H1 (cell line): Measurements from ENCODE around the gene USP7. TPM values are rescaled to one million over a fixed set of nuclear protein-coding genes. Genes with fewer than 3 reads are reported as not detected.
A peak's percentile ranks its signal among the peaks of the same experiment; 100 is the strongest.

ENCODE experiments used
- CTCF ChIA-PET: fragments of 300-600 bp; sonication (Branson Sonifier 250); formaldehyde crosslinking; loops from one replicate; lab custom pipeline; 2021; ENCODE audit not compliant: partially characterized antibody; lab: Charles Lee
- POLR2A ChIA-PET: fragments of 300-600 bp; sonication (Branson Sonifier 250); formaldehyde crosslinking; loops from one replicate; lab custom pipeline; 2021; ENCODE audit warnings: inconsistent platforms; ENCODE audit not compliant: partially characterized antibody; lab: Charles Lee
- DNase-seq, 2 experiments: peaks; one replicate each; pipeline versions ENCODE4 v3.0.0 to v3.0.0-alpha.2; 2010 to 2022; ENCODE audit warnings: low spot score in 2 of 2, low read depth in 1 of 2, mixed read lengths in 1 of 2
- FAIRE-seq: peaks from 2 replicates; lab custom pipeline; 2011; peaks lifted over from hg19 to GRCh38; lab: Jason Lieb, UNC
- H2AFZ ChIP-seq: 2 replicates; pipeline ENCODE4 v1.8.1; 2012; ENCODE audit warnings: low read length, inconsistent platforms
- H2AK5ac ChIP-seq: 2 replicates; pipeline ENCODE4 v1.6.1; 2013; ENCODE audit warnings: low read depth, low read length
- H2BK120ac ChIP-seq: replicated peaks from 2 replicates; pipeline ENCODE3; 2013; ENCODE audit warnings: low read depth, low read length, inconsistent platforms
- H2BK12ac ChIP-seq: 2 replicates; pipeline ENCODE4 v1.6.1; 2013; ENCODE audit warnings: low read depth, low read length
- H2BK15ac ChIP-seq: 2 replicates; pipeline ENCODE4 v1.6.1; 2013; ENCODE audit warnings: low read length
- H2BK20ac ChIP-seq: 2 replicates; pipeline ENCODE4 v1.6.1; 2013; ENCODE audit warnings: low read length
- H2BK5ac ChIP-seq: 2 replicates; pipeline ENCODE4 v1.6.1; 2013; ENCODE audit warnings: low read depth, low read length
- H3K14ac ChIP-seq: 2 replicates; pipeline ENCODE4 v1.6.1; 2013; ENCODE audit warnings: inconsistent platforms; ENCODE audit not compliant: insufficient read length
- H3K18ac ChIP-seq: 2 replicates; pipeline ENCODE4 v1.6.1; 2013; ENCODE audit warnings: low read length; ENCODE audit errors: extremely low read depth
- H3K23ac ChIP-seq: 2 replicates; pipeline ENCODE4 v1.6.1; 2013; ENCODE audit warnings: inconsistent platforms; ENCODE audit not compliant: insufficient read length
- H3K23me2 ChIP-seq: 2 replicates; pipeline ENCODE4 v1.6.1; 2013; ENCODE audit warnings: low read depth, low read length
- H3K27ac ChIP-seq: 2 replicates; pipeline ENCODE4 v1.6.1; 2011; ENCODE audit warnings: low read depth, low read length, inconsistent platforms
- H3K27me3 ChIP-seq, 4 experiments: replicated peaks in 1 of 4; 1 replicate in 1 of 4; 2 replicates in 3 of 4; pipeline versions ENCODE4 v1.6.1 to v1.8.1; 2011 to 2013; ENCODE audit warnings: low read length in 3 of 4, mild to moderate bottlenecking in 3 of 4, inconsistent platforms in 2 of 4, mixed read lengths in 2 of 4, moderate library complexity in 1 of 4; ENCODE audit not compliant: control insufficient read depth in 3 of 4, insufficient read depth in 3 of 4; ENCODE audit errors: extremely low read depth in 1 of 4
- H3K36me3 ChIP-seq, 4 experiments: 2 replicates each; pipeline versions ENCODE4 v1.6.1 to v1.8.1; 2011 to 2013; ENCODE audit warnings: mild to moderate bottlenecking in 4 of 4, low read length in 3 of 4, moderate library complexity in 2 of 4, control low read depth in 1 of 4, inconsistent platforms in 1 of 4; ENCODE audit not compliant: insufficient read depth in 4 of 4, control insufficient read depth in 2 of 4
- H3K4ac ChIP-seq: replicated peaks from 2 replicates; pipeline ENCODE3; 2013; ENCODE audit warnings: low read length, low read depth, mixed read lengths, inconsistent platforms; ENCODE audit not compliant: insufficient read length
- H3K4me1 ChIP-seq, 4 experiments: replicated peaks in 1 of 4; 1 replicate in 1 of 4; 2 replicates in 3 of 4; pipeline versions ENCODE4 v1.6.1 to v1.8.1; 2011 to 2013; ENCODE audit warnings: low read length in 3 of 4, inconsistent platforms in 2 of 4, mixed read lengths in 1 of 4; ENCODE audit not compliant: insufficient read depth in 4 of 4, control insufficient read depth in 3 of 4
- H3K4me2 ChIP-seq, 2 experiments: 2 replicates each; pipeline versions ENCODE4 v1.6.1 to v1.8.1; 2011 to 2013; ENCODE audit warnings: low read depth in 2 of 2, low read length in 2 of 2, control low read depth in 1 of 2, inconsistent platforms in 1 of 2, mild to moderate bottlenecking in 1 of 2; ENCODE audit not compliant: insufficient read depth in 1 of 2
- H3K4me3 ChIP-seq, 4 experiments: fragments of 200-600, 300-600 bp in 1 of 4; sonication (generic), shearing (Covaris generic), sonication (Bioruptor Twin) in 1 of 4; 2 replicates each; pipeline versions ENCODE4 v1.5.1 to v1.8.1; 2011 to 2016; ENCODE audit warnings: low read length in 4 of 4, low read depth in 3 of 4, control low read depth in 2 of 4, inconsistent platforms in 2 of 4, mild to moderate bottlenecking in 2 of 4, mixed read lengths in 1 of 4, moderate library complexity in 1 of 4; ENCODE audit not compliant: insufficient read depth in 2 of 4; ENCODE audit errors: extremely low read depth in 1 of 4
- H3K56ac ChIP-seq: replicated peaks from 2 replicates; pipeline ENCODE3; 2013; ENCODE audit warnings: low read depth, mild to moderate bottlenecking, mixed read lengths, low read length, inconsistent platforms; ENCODE audit not compliant: insufficient read length
- H3K79me1 ChIP-seq: 2 replicates; pipeline ENCODE4 v1.6.1; 2013; ENCODE audit warnings: low read depth, low read length, control low read depth
- H3K79me2 ChIP-seq, 2 experiments: 2 replicates each; pipeline versions ENCODE4 v1.6.1 to v1.8.1; 2012 to 2013; ENCODE audit warnings: low read length in 2 of 2, mild to moderate bottlenecking in 2 of 2, inconsistent platforms in 1 of 2; ENCODE audit not compliant: insufficient read depth in 2 of 2, control insufficient read depth in 1 of 2
- H3K9ac ChIP-seq, 4 experiments: replicated peaks in 1 of 4; 1 replicate in 1 of 4; 2 replicates in 3 of 4; pipeline versions ENCODE4 v1.6.1 to v1.8.1; 2011 to 2013; ENCODE audit warnings: low read depth in 3 of 4, low read length in 3 of 4, control low read depth in 2 of 4, mild to moderate bottlenecking in 2 of 4, moderate library complexity in 2 of 4, inconsistent platforms in 1 of 4; ENCODE audit errors: extremely low read depth in 1 of 4
- H3K9me3 ChIP-seq, 2 experiments: 2 replicates each; pipeline versions ENCODE4 v1.6.1 to v1.8.1; 2012 to 2013; ENCODE audit warnings: mild to moderate bottlenecking in 2 of 2, moderate library complexity in 2 of 2, control low read depth in 1 of 2, inconsistent platforms in 1 of 2, low read depth in 1 of 2, low read length in 1 of 2, mixed read lengths in 1 of 2; ENCODE audit not compliant: insufficient read depth in 2 of 2
- H4K20me1 ChIP-seq, 2 experiments: replicated peaks in 1 of 2; 2 replicates each; pipeline versions ENCODE3 to v1.8.1; 2011 to 2013; ENCODE audit warnings: inconsistent platforms in 2 of 2, low read length in 2 of 2, mild to moderate bottlenecking in 1 of 2; ENCODE audit not compliant: insufficient read depth in 2 of 2, control insufficient read depth in 1 of 2
- H4K5ac ChIP-seq: 2 replicates; pipeline ENCODE4 v1.6.1; 2013; ENCODE audit warnings: low read length, low read depth, mixed read lengths, inconsistent platforms; ENCODE audit not compliant: insufficient read length
- H4K8ac ChIP-seq: 2 replicates; pipeline ENCODE4 v1.8.0; 2013; ENCODE audit warnings: mild to moderate bottlenecking, moderate library complexity, low read length, inconsistent platforms; ENCODE audit not compliant: insufficient read depth; ENCODE audit errors: extremely low read depth
- H4K91ac ChIP-seq: replicated peaks from 2 replicates; pipeline ENCODE3; 2013; ENCODE audit warnings: low read length, mixed read lengths, inconsistent platforms; ENCODE audit not compliant: insufficient read length
- CBX5 ChIP-seq: fragments of 300-800, 300-1000 bp; sonication (generic); IDR thresholded peaks from 2 replicates; pipeline ENCODE4 v1.7.1; 2016; ENCODE audit warnings: antibody characterized with exemption, low read length, low read depth
- CREB1 ChIP-seq: IDR thresholded peaks from 2 replicates; pipeline ENCODE4 v1.6.1; 2012; ENCODE audit warnings: inconsistent platforms
- GABPA ChIP-seq: IDR thresholded peaks from 2 replicates; pipeline ENCODE4 v1.6.1; 2011; ENCODE audit warnings: mild to moderate bottlenecking, low read length, moderate library complexity, borderline replicate concordance; ENCODE audit not compliant: insufficient read depth
- NANOG ChIP-seq: IDR thresholded peaks from 2 replicates; pipeline ENCODE4 v1.6.1; 2011; ENCODE audit warnings: low read length, low read depth, mild to moderate bottlenecking, inconsistent platforms; ENCODE audit not compliant: insufficient read depth, poor library complexity, severe bottlenecking
- NRF1 ChIP-seq: IDR thresholded peaks from 2 replicates; pipeline ENCODE4 v1.6.1; 2011; ENCODE audit warnings: mild to moderate bottlenecking, low read depth, low read length, improper control_type of control experiment
- SUZ12 ChIP-seq: fragments of 200-600 bp; sonication (generic); IDR thresholded peaks from 2 replicates; pipeline ENCODE4 v1.6.1; 2012; ENCODE audit warnings: mild to moderate bottlenecking, inconsistent platforms, low read length, moderate library complexity, mixed read lengths
- WGBS, 2 experiments: shearing (Covaris generic) in 1 of 2; methylation state at CpG; one replicate each; pipeline versions ENCODE4 v1.1.6 to v1.1.7; 2013 to 2015; ENCODE audit warnings: low lambda C conversion rate in 2 of 2, mixed read lengths in 2 of 2, inconsistent platforms in 1 of 2, low coverage in 1 of 2, missing lambda C conversion rate in 1 of 2; ENCODE audit not compliant: insufficient replicate concordance in 2 of 2, insufficient coverage in 1 of 2, insufficient read length in 1 of 2; ENCODE audit errors: extremely low coverage in 1 of 2, missing lambda C conversion rate in 1 of 2; 5-methylcytosine and 5-hydroxymethylcytosine counted together
- polyA plus RNA-seq, 7 experiments: library from polyadenylated mRNA; depleted of rRNA in 3 of 7; stranded (reverse) in 5 of 7; unstranded in 2 of 7; fragments of >200 nt in 5 of 7; fragments of 200-250 nt in 2 of 7; gene quantifications; 1 replicate in 5 of 7; 2 replicates in 1 of 7; 4 replicates in 1 of 7; pipeline versions ENCODE4 v1.2.1 to v1.2.3, GENCODE V29; 2011 to 2013; ENCODE audit warnings: missing spikeins in 2 of 7, mixed read lengths in 2 of 7
- total RNA-seq: library from RNA; stranded (reverse); fragmentation: NEBNext Ultra II Directional; extraction: Animal tissue kit (Norgen Biotek cat#: 25700); gene quantifications from 2 replicates; pipeline ENCODE4 v1.2.1, GENCODE V29; 2021

USP7 gene
- total and polyA plus RNA-seq, 2 of the 8 experiments (the other 6 are each of a cell fraction or from before 2014, with no cell fraction given): 21.3 to 211 TPM

DNA sequence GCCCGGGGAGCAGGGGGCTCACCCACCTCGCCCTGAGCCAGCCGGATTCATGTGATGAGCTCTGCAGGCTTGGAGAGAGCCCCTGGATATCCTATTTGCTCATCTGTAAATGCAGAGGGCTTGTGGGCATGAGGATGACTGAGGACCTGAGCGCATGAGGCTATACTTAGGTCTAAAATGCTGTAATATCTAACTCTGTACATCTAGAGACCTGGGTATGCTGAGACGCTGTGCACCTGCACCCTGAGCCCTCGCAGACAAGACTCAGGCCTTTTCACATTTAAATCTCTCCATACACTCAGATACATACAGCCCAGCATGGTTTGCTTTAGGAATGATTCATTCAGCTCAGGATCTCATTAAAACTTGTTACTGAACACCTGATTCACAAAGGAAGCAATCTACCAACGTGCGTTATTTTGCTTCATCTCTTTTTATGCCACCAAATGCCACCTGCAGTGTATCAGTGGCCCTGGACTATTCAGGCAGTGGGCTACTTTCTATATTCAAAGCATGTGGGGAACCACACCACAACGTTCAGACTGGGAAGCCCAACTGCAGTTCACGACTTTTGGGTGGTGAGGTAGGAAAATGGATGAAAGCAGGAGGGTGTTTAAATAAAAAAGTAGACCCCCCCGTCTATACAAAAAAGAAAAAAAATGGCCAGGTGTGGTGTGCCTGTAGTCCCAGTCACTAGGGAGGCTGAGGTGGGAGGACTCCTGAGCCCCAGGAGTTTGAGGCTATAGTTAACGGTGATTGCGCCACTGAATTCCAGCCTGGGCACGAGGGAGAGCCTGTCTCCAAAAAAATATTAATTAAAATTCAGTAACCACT, 12.0 kb downstream of the USP7 start:
- no peak overlapping the region for H2BK120ac ChIP-seq
- H3K4me3 ChIP-seq: no peak overlapping the region
- H3K27me3 ChIP-seq: no peaks in the 10 kb centered on the region
- H3K9ac ChIP-seq: no peak overlapping the region
- peak overlapping the region; percentile 62; the same call in 1 of the 2 replicates for H3K18ac ChIP-seq
- H3K4me2 ChIP-seq: peak overlapping the region; percentile 29 to 38; a peak in 2 of 4 replicates
- no peak overlapping the region for H4K5ac ChIP-seq
- H3K23me2 ChIP-seq: no peaks in the 10 kb centered on the region
- no peak overlapping the region for H3K14ac ChIP-seq
- H2AFZ ChIP-seq: no peak overlapping the region
- H2AK5ac ChIP-seq: no peak overlapping the region
- H3K27ac ChIP-seq: no peak overlapping the region
- 72% methylated on average over 14 of the region's 14 CpGs; no CpG with 5 or more reads in 1 of the 2 experiments for WGBS, 2 experiments
- H3K4me1 ChIP-seq: peaks cover 16 to 29% (median 24%) of the 10 kb centered on the region in 4 experiments
- no peak overlapping the region for H2BK12ac ChIP-seq
- no peak overlapping the region for H2BK15ac ChIP-seq
- no peak overlapping the region for H3K56ac ChIP-seq
- no peak overlapping the region for H4K91ac ChIP-seq
- no peak overlapping the region for H4K8ac ChIP-seq
- TF ChIP-seq CBX5: no peak
- no peak for TF ChIP-seq GABPA
- TF ChIP-seq NANOG: no peak
- TF ChIP-seq CREB1: no peak
- no peak for TF ChIP-seq SUZ12
- no peak for TF ChIP-seq NRF1
- no peak overlapping the region for H2BK5ac ChIP-seq
- H3K4ac ChIP-seq: no peak overlapping the region
- peaks cover 53 to 72% of the 10 kb centered on the region in 2 experiments for H4K20me1 ChIP-seq
- no peaks in the 10 kb centered on the region for H3K36me3 ChIP-seq
- peaks cover 66 to 95% of the 10 kb centered on the region in 2 experiments for H3K79me2 ChIP-seq
- H2BK20ac ChIP-seq: no peak overlapping the region
- ChIA-PET POLR2A (interaction anchor here (1.0 to 1.9 kb wide), 2 partner anchors 12 to 22 kb away, joined by 3 to 5 read pairs; partner anchors contain the start of gene USP7), CTCF (interaction anchor here (0.7 to 1.4 kb wide), 3 partner anchors 9 to 61 kb away, joined by 3 to 5 read pairs (median 3); no protein-coding TSS in a partner anchor)
- no peak for DNase-seq
- FAIRE-seq: no peak
- H3K23ac ChIP-seq: no peak overlapping the region
- no peaks in the 10 kb centered on the region for H3K9me3 ChIP-seq
- H3K79me1 ChIP-seq: peaks cover 23% of the 10 kb centered on the region
